Muscle layer of colon (tissue), 2 donors: Measurements from ENCODE around the gene TBC1D22A.
"Not testable (repeated sequence)": the region's sequence is repeated elsewhere in the genome, so short reads cannot be mapped to it uniquely, and the experiment has no call there.

Experiments used
- H3K27ac ChIP-seq: one replicate; pipeline ENCODE4 v1.7.0; 2013; ENCODE audit warnings: low read depth, mild to moderate bottlenecking, low read length, moderate library complexity
- H3K27me3 ChIP-seq, 2 donors: one replicate each; pipeline ENCODE4 v1.7.0; 2013; ENCODE audit warnings: low read length in 2 of 2, mild to moderate bottlenecking in 2 of 2; ENCODE audit not compliant: insufficient read depth in 2 of 2, control insufficient read depth in 1 of 2
- H3K36me3 ChIP-seq: one replicate; pipeline ENCODE4 v1.7.0; 2013; ENCODE audit warnings: mild to moderate bottlenecking, low read length; ENCODE audit not compliant: insufficient read depth
- H3K4me1 ChIP-seq: one replicate; pipeline ENCODE4 v1.7.0; 2013; ENCODE audit warnings: mild to moderate bottlenecking, low read length; ENCODE audit not compliant: insufficient read depth
- H3K4me3 ChIP-seq, 2 donors: one replicate each; pipeline ENCODE4 v1.7.0; 2013; ENCODE audit warnings: low read length in 2 of 2, low read depth in 1 of 2, mild to moderate bottlenecking in 1 of 2, moderate library complexity in 1 of 2
- H3K9ac ChIP-seq: one replicate; pipeline ENCODE4 v1.7.0; 2013; ENCODE audit warnings: low read length
- H3K9me3 ChIP-seq: one replicate; pipeline ENCODE4 v1.7.0; 2013; ENCODE audit warnings: mild to moderate bottlenecking, low read length
- donor health status: abdominal sarcoma.
- donor health status: Adenocarcinoma of cecum.

Gene TBC1D22A

DNA sequence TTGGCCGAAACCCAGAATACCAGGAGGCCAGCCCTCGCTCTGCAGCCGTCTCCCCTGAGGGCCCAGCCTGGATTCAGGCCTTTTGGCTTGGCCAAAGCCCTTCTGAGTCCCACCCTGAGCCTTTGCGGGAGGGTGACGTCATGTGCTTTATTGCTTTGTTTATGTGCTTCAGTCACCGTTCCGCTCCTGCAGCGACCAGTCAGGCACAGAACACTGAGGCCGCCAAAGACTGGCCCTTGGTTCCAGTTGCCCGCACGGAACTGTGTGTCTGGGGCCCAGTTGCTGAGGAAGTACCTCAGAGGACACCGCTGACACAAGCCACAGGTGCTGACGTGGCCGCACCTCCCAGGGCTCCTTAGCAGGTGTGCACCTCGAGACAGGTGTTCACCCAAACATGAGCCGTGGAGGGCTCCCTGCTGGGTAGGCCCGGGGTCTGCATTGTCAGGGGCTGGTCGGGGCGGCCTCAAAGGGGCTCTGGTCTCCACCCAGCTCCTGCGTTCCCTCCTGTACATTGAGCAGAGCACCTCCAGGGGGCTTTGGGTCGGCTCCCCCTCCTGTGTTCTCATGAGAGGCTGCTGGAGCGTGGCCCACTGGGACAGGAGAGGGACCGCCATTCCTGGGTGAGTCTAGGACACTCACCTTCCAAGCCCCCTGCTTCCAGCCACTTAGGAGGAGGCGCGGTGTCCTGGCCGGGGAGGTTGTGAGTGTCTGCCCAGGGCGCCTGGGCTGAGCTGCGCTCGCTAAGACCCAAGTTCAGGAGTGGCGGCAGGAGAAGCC lies 376.8 kb downstream of the TBC1D22A start:
- Histone ChIP-seq H3K27me3 (no peaks in the 10 kb centered on the region), H3K9me3 (no peaks in the 10 kb centered on the region), H3K27ac (no peak overlapping the region), H3K36me3 (no peaks in the 10 kb centered on the region), H3K4me3 (no peak overlapping the region), H3K4me1 (no peaks in the 10 kb centered on the region), H3K9ac (no peak overlapping the region)

DNA sequence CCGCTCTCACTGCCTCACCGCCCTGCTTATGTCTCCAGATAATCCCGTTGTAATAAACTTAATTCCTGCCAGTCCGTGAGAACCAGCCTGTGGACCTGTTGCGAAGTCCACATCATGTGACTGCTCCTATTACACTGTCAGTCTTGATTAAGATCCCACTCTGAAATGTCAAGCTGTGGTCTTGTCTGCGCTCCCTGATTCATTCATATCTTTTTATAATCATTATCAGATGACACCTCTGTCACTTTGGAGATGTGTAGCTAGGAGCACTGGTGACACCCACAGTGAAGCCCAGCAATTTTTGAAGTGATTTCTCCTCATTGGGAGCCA lies 377.3 kb downstream of the TBC1D22A start:
- H3K27me3 ChIP-seq = no peaks in the 10 kb centered on the region
- H3K9me3 ChIP-seq = no peaks in the 10 kb centered on the region
- H3K27ac ChIP-seq = no peak overlapping the region
- H3K36me3 ChIP-seq = no peaks in the 10 kb centered on the region
- no peak overlapping the region for H3K9ac ChIP-seq
- no peaks in the 10 kb centered on the region for H3K4me1 ChIP-seq
- no peak overlapping the region for H3K4me3 ChIP-seq

DNA sequence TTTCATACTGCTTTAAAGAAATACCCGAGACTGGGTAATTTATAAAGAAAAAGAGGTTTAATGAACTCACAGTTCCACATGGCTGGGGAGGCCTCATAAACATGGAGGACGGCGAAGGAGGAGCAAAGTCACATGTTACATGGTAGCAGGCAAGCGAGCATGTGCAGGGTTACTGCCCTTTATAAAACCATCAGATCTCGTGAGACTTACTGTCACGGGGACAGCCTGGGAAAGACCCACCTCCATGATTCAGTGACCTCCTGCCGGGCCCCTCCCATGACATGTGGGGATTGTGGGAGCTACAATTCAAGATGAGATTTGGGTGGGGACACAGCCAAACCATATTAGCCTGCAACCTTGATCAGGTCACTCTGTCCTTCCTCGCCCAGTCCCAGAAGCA lies 378.5 kb downstream of the TBC1D22A start:
- H3K27ac ChIP-seq, H3K4me3 ChIP-seq, H3K9ac ChIP-seq, H3K27me3 ChIP-seq, H3K36me3 ChIP-seq, H3K9me3 ChIP-seq, H3K4me1 ChIP-seq: not testable (repeated sequence)

DNA sequence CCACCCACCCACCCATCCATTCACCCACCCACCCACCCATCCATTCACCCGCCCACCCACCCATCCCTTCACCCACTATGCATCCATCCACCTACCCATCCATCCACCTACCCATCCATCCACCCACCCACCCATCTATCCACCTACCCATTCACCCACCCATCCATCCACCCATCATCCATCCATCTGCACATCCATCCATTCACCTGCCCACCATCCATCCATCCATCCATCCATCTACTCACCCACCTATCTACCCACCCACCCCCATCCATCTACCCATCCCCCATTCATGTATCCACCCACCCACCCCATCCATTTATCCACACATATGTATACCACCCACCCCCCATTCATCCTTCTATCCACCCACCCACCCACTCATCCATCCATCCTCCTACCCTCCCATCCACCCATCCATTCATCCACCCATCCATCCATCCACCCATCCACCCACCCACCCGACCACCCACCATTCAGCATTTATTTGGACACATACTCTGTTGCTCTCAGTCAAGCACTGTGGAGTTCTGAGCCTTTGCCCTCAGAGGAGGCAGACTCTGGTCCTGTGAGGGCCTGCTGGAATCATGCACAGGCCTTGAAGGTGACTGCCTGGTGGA lies 380.1 kb downstream of the TBC1D22A start:
- H3K36me3 ChIP-seq = no peaks in the 10 kb centered on the region
- H3K4me3 ChIP-seq = no peak overlapping the region
- no peak overlapping the region for H3K27ac ChIP-seq
- H3K4me1 ChIP-seq = no peaks in the 10 kb centered on the region
- no peaks in the 10 kb centered on the region for H3K27me3 ChIP-seq
- H3K9me3 ChIP-seq = no peaks in the 10 kb centered on the region
- H3K9ac ChIP-seq = no peak overlapping the region

DNA sequence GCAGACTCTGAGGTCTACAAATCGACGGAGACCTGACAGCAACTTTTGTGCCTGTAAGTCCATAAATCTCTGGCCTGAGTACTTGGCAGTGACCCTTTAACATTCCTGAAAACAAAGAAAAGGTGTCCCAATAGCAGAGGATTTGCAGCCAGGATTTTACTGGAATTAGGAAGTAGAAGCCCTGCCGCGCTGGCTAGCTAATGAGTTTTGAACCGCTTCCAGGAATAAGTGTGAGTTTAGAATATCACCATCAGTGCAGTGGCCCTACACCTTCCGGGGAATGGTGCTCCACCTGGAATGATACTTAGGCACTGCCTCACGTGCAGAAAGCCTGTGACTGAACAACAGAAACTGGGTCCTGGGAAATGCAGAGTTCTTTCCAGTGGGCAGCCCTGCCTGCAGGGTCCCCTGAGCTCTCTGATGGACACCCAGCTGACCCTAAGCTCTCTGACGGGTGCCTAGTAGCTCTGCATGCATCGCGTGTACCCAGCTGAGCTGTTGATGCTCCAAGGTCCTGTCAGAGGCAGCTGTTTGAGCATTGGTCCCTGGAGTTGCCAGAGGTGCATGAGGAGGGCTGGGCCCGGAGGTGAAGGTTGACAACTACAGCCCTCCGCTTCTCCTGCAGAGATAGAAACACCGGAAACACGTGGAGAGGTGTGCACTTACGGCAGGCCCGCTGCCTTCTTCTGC lies 380.9 kb downstream of the TBC1D22A start:
- no peak overlapping the region for H3K9ac ChIP-seq
- no peaks in the 10 kb centered on the region for H3K9me3 ChIP-seq
- no peaks in the 10 kb centered on the region for H3K27me3 ChIP-seq
- H3K4me1 ChIP-seq = no peaks in the 10 kb centered on the region
- no peak overlapping the region for H3K4me3 ChIP-seq
- no peak overlapping the region for H3K27ac ChIP-seq
- H3K36me3 ChIP-seq = no peaks in the 10 kb centered on the region

DNA sequence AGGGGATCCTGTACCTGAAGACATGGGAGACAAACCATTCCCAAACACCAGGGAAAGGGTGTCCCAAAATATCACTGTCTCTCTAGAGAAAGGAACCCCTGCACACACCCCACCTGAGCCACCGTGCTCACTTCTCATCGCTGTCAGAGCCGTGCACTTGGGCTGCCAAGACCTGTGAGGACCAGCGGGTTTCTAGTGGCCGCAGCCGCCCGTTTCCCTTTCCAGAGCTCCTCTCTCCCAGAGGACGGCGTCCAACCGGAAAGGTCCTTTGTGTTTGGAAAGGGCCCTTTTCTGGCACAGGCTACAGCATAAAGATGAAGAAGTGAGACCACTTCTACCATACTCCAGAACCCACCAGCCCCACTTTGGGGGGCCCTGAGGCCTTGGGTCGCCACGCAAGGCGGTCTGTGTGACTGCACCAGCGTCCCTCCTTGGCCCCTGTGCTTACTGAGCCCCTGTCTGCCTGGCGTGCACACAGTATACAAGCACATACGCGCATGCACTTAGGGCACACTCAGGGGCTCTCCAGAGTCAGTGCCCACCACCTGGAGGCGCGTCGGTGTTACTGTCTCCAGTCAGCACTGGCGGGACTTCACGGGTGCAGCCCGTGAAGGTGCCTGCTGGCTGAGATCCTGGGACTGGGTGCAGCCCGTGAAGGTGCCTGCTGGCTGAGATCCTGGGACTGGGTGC lies 381.8 kb downstream of the TBC1D22A start:
- no peaks in the 10 kb centered on the region for H3K4me1 ChIP-seq
- H3K4me3 ChIP-seq = no peak overlapping the region
- H3K9ac ChIP-seq = no peak overlapping the region
- H3K27me3 ChIP-seq = no peaks in the 10 kb centered on the region
- H3K27ac ChIP-seq = no peak overlapping the region
- no peaks in the 10 kb centered on the region for H3K36me3 ChIP-seq
- no peaks in the 10 kb centered on the region for H3K9me3 ChIP-seq

DNA sequence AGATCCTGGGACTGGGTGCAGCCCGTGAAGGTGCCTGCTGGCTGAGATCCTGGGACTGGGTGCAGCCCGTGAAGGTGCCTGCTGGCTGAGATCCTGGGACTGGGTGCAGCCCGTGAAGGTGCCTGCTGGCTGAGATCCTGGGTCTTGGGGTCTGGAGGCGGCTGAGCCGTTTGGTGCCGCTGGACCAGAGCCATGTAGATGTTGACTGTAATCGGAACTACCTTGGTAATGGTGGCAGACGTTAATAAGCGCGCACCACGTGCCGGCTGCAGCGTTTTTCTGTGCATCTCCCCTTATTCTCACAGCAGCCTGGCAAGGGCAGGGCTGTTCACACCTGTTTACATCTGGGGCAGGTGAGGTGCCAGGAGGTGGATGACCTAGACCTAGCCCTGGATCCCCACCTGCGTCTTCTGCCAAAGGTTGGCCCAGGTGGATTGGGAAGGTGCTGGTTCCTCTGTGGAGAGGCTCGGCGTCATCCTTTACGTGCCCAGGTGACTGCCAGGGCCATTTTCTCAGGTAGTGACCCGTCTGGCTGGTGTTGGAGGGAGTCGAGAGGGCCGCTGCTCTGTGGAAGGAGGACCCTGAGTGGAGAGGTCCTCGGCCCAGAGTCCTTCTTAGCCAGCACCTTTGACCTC lies 382.5 kb downstream of the TBC1D22A start:
- no peak overlapping the region for H3K27ac ChIP-seq
- no peaks in the 10 kb centered on the region for H3K27me3 ChIP-seq
- H3K36me3 ChIP-seq = no peaks in the 10 kb centered on the region
- no peaks in the 10 kb centered on the region for H3K9me3 ChIP-seq
- no peak overlapping the region for H3K4me3 ChIP-seq
- no peak overlapping the region for H3K9ac ChIP-seq
- H3K4me1 ChIP-seq = no peaks in the 10 kb centered on the region

DNA sequence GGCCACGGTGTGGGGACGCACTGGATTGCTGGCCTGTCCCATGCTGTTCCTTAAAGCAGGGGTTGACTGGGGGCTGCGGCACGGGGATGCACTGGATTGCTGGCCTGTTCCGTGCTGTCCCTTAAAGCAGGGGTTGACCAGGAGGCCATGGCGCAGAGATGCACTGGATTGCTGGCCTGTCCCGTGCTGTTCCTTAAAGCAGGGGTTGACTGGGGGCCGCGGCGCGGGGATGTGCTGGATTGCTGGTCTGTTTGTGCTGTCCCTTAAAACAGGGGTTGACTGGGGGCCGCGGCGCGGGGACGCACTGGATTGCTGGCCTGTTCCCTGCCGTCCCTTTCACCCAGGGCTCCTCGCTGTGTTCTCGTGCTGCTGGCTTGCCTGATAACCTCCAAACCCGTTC lies 383.4 kb downstream of the TBC1D22A start:
- Histone ChIP-seq H3K4me3 (no peak overlapping the region), H3K27me3 (no peaks in the 10 kb centered on the region), H3K9ac (no peak overlapping the region), H3K4me1 (no peaks in the 10 kb centered on the region), H3K36me3 (no peaks in the 10 kb centered on the region), H3K27ac (no peak overlapping the region), H3K9me3 (no peaks in the 10 kb centered on the region)

DNA sequence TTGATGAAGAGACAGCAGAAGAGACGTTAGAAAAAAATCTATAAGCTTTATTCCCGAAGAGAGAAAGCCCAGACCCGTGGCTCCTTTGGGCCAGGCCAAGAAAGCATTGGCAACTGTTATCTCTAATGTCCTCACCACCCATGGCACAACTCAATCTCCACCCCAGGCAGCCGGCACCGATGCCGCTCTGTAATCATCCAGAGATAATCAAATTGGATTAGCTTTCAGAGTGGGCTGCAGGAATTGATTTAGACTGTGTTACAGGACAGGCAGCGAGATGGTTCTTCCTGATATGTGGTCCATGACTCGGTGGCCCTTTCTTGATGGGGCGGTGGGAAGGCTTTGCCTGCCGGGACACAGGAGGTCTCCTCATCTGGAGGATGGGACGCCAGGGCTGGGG lies 383.9 kb downstream of the TBC1D22A start:
- Histone ChIP-seq H3K4me3 (no peak overlapping the region), H3K36me3 (no peaks in the 10 kb centered on the region), H3K27ac (no peak overlapping the region), H3K27me3 (no peaks in the 10 kb centered on the region), H3K9me3 (no peaks in the 10 kb centered on the region), H3K4me1 (no peaks in the 10 kb centered on the region), H3K9ac (no peak overlapping the region)

DNA sequence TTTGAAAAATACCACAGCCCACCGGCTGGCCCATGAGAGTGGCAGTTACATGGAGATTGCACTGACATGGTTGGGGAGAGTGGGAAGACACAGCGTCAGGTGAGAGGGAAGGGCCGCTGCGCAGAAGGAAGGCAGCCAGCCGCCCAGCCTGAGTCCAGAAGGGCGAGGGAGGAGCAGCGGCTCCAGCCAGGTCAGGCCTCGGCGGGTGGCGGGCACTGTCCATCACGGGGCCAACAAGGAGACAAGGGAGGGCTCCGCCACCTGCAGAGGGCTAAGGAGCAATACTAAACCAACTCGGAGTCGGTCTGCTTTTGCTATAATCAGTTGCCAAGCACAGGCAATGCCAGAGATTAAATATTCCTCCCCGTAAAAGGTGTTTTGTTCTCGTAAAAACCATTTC lies 384.5 kb downstream of the TBC1D22A start:
- H3K36me3 ChIP-seq = no peaks in the 10 kb centered on the region
- H3K4me1 ChIP-seq = no peaks in the 10 kb centered on the region
- no peak overlapping the region for H3K4me3 ChIP-seq
- H3K27me3 ChIP-seq = no peaks in the 10 kb centered on the region
- H3K9me3 ChIP-seq = no peaks in the 10 kb centered on the region
- H3K9ac ChIP-seq = no peak overlapping the region
- no peak overlapping the region for H3K27ac ChIP-seq

DNA sequence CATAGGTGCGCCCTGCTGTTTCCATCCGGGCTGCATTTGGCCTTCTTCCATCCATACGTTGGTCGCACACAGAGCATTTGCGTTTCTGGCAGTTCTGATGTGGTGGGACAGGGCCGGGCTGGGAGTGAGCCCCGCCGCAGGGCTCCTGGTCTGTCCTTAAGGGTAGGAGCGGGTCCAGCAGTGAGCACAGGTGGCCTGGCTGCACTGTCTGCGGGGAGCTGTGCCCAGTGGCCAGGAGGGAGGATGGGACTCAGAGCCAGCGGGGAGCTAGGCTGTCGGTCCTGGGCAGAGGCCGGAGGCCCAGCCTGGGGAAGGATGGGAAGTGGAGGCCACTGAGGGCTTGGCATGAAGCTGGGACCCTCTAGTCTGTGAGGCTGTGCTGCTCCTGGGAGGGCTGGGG lies 385.1 kb downstream of the TBC1D22A start:
- Histone ChIP-seq H3K36me3 (no peaks in the 10 kb centered on the region), H3K4me3 (no peak overlapping the region), H3K9me3 (no peaks in the 10 kb centered on the region), H3K27me3 (no peaks in the 10 kb centered on the region), H3K4me1 (no peaks in the 10 kb centered on the region), H3K27ac (no peak overlapping the region), H3K9ac (no peak overlapping the region)
